HCT116 (cell line): ENCODE measurements around the gene PRSS21. TPM values are rescaled to one million over a fixed set of nuclear protein-coding genes. Genes with fewer than 3 reads are reported as not detected.

Experiments
- ATAC-seq: fragments of 200-7000 bp; cut with Tn5 transposase; 2 replicates; pipeline ENCODE4 v1.9.1; 2020; ENCODE audit warnings: mild to moderate bottlenecking, moderate library complexity
- BruUV-seq: library from RNA; stranded (reverse); fragments of 400-500 nt; replicated peaks from 2 replicates; lab custom pipeline; 2021; lab: Mats Ljungman, UMichigan
- CTCF ChIA-PET: fragments of 300-600 bp; sonication (Branson Sonifier 250); formaldehyde crosslinking; loops from one replicate; lab custom pipeline; 2021; ENCODE audit warnings: antibody characterized with exemption; lab: Charles Lee
- POLR2A ChIA-PET: fragments of 300-600, 350-600 bp; sonication (Branson Sonifier 250); formaldehyde crosslinking; loops from one replicate; lab custom pipeline; 2021; ENCODE audit warnings: antibody characterized with exemption; lab: Charles Lee
- RAD21 ChIA-PET, 2 experiments: fragments of 300-600 bp; sonication (Branson Sonifier 250); formaldehyde crosslinking; loops; one replicate each; lab custom pipeline; 2023; ENCODE audit warnings: low total read pairs in 2 of 2; ENCODE audit not compliant: uncharacterized antibody in 2 of 2, unreplicated experiment in 2 of 2, low non-redundant PET in 1 of 2; lab: Charles Lee
- DNase-seq: peaks from one replicate; pipeline ENCODE4 v3.0.0-alpha.2; 2010; ENCODE audit warnings: low read depth, low spot score
- H2AFZ ChIP-seq: fragments of 200-600 bp; shearing (Covaris generic), sonication (generic); 2 replicates; pipeline ENCODE4 v1.6.1; 2017; ENCODE audit warnings: low read depth, mixed run types, mixed read lengths, antibody characterized with exemption, low read length; ENCODE audit not compliant: poor library complexity, severe bottlenecking
- H3K27ac ChIP-seq: 2 replicates; pipeline ENCODE4 v1.5.1; 2012; ENCODE audit warnings: low read depth, low read length
- H3K27me3 ChIP-seq: fragments of 200-600 bp; sonication (generic); 2 replicates; pipeline ENCODE4 v1.6.1; 2016; ENCODE audit warnings: mixed run types, low read length, mixed read lengths; ENCODE audit not compliant: insufficient read depth
- H3K36me3 ChIP-seq, 2 experiments: fragments of 200-500 bp in 1 of 2; fragments of 200-600 bp in 1 of 2; sonication (Bioruptor generic) in 1 of 2; sonication (generic) in 1 of 2; 2 replicates each; pipeline versions ENCODE4 v1.5.1 to v1.6.1; 2014 to 2016; ENCODE audit warnings: low read length in 2 of 2, inconsistent platforms in 1 of 2, mixed read lengths in 1 of 2, mixed run types in 1 of 2; ENCODE audit not compliant: insufficient read depth in 2 of 2, control insufficient read depth in 1 of 2
- H3K4me1 ChIP-seq, 2 experiments: fragments of 200-600 bp in 1 of 2; sonication (generic) in 1 of 2; 2 replicates each; pipeline versions ENCODE4 v1.5.1 to v1.6.1; 2012 to 2017; ENCODE audit warnings: low read length in 2 of 2, inconsistent platforms in 1 of 2, mild to moderate bottlenecking in 1 of 2, mixed read lengths in 1 of 2, mixed run types in 1 of 2, moderate library complexity in 1 of 2; ENCODE audit not compliant: insufficient read depth in 2 of 2, control insufficient read depth in 1 of 2
- H3K4me2 ChIP-seq: fragments of 200-600 bp; sonication (generic); 2 replicates; pipeline ENCODE4 v1.6.1; 2017; ENCODE audit warnings: mixed run types, low read length, mixed read lengths
- H3K4me3 ChIP-seq, 2 experiments: fragments of 200-600 bp in 1 of 2; sonication (generic) in 1 of 2; replicated peaks in 1 of 2; 2 replicates each; pipeline ENCODE4 v1.5.1; 2011 to 2016; ENCODE audit warnings: low read length in 2 of 2, control low read depth in 1 of 2, low read depth in 1 of 2, mild to moderate bottlenecking in 1 of 2, mixed read lengths in 1 of 2, mixed run types in 1 of 2
- H3K79me2 ChIP-seq: fragments of 200-600 bp; sonication (generic); 2 replicates; pipeline ENCODE4 v1.6.1; 2017; ENCODE audit warnings: mild to moderate bottlenecking, mixed run types, low read length, moderate library complexity, mixed read lengths; ENCODE audit not compliant: insufficient read depth
- H3K9ac ChIP-seq: fragments of 200-600 bp; sonication (generic); 2 replicates; pipeline ENCODE4 v1.6.1; 2016; ENCODE audit warnings: low read length, mixed read lengths
- H3K9me2 ChIP-seq: fragments of 200-600 bp; sonication (generic), shearing (Covaris generic); 2 replicates; pipeline ENCODE4 v1.6.1; 2017; ENCODE audit warnings: mixed run types, mild to moderate bottlenecking, moderate library complexity; ENCODE audit not compliant: insufficient read depth
- H3K9me3 ChIP-seq, 2 experiments: fragments of 200-500 bp in 1 of 2; fragments of 200-600 bp in 1 of 2; sonication (Bioruptor generic) in 1 of 2; sonication (generic) in 1 of 2; 2 replicates each; pipeline ENCODE4 v1.6.1; 2014 to 2017; ENCODE audit warnings: low read length in 2 of 2, mixed read lengths in 2 of 2, inconsistent platforms in 1 of 2, low read depth in 1 of 2, mild to moderate bottlenecking in 1 of 2, mixed run types in 1 of 2, moderate library complexity in 1 of 2; ENCODE audit not compliant: control insufficient read depth in 1 of 2, insufficient read depth in 1 of 2
- H4K20me1 ChIP-seq: fragments of 200-600 bp; sonication (generic), shearing (Covaris generic); 2 replicates; pipeline ENCODE4 v1.6.1; 2017; ENCODE audit warnings: mixed run types, mild to moderate bottlenecking, moderate library complexity; ENCODE audit not compliant: insufficient read depth
- CBX3 ChIP-seq: IDR thresholded peaks from 2 replicates; pipeline ENCODE4 v1.6.1; 2012; ENCODE audit warnings: low read depth
- CEBPB ChIP-seq: IDR thresholded peaks from 2 replicates; pipeline ENCODE4 v1.6.1; 2012; ENCODE audit warnings: low read depth
- EGR1 ChIP-seq: IDR thresholded peaks from 2 replicates; pipeline ENCODE4 v1.6.1; 2012; ENCODE audit warnings: low read depth
- ELF1 ChIP-seq: IDR thresholded peaks from 2 replicates; pipeline ENCODE4 v1.6.1; 2012; ENCODE audit warnings: low read depth, borderline replicate concordance
- EZH2phosphoT487 ChIP-seq: fragments of 200-600 bp; IDR thresholded peaks from 2 replicates; pipeline ENCODE4 v1.6.1; 2018; ENCODE audit warnings: antibody characterized with exemption, borderline replicate concordance
- FOSL1 ChIP-seq: IDR thresholded peaks from 2 replicates; pipeline ENCODE4 v1.6.1; 2012; ENCODE audit warnings: low read depth
- POLR2A ChIP-seq: IDR thresholded peaks from 2 replicates; pipeline ENCODE4 v1.7.0; 2011; ENCODE audit warnings: borderline replicate concordance; ENCODE audit not compliant: insufficient read depth, insufficient read length; ENCODE audit errors: extremely low read depth
- POLR2AphosphoS5 ChIP-seq: IDR thresholded peaks from 2 replicates; pipeline ENCODE4 v1.6.1; 2011; ENCODE audit warnings: mild to moderate bottlenecking, low read depth, low read length, moderate library complexity
- RAD21 ChIP-seq: IDR thresholded peaks from 2 replicates; pipeline ENCODE4 v1.6.1; 2012; ENCODE audit warnings: low read depth, mild to moderate bottlenecking
- SIN3A ChIP-seq: IDR thresholded peaks from 2 replicates; pipeline ENCODE4 v1.6.1; 2012; ENCODE audit warnings: low read depth
- SRF ChIP-seq: IDR thresholded peaks from 2 replicates; pipeline ENCODE4 v1.6.1; 2012; ENCODE audit warnings: low read depth
- YY1 ChIP-seq: IDR thresholded peaks from 2 replicates; pipeline ENCODE4 v1.6.1; 2011; ENCODE audit warnings: low read length, low read depth, moderate library complexity, mild to moderate bottlenecking; ENCODE audit not compliant: insufficient replicate concordance; ENCODE audit errors: extremely low read depth
- ZFX ChIP-seq: fragments of 450-650 bp; IDR thresholded peaks from 2 replicates; pipeline ENCODE4 v1.6.1; 2017
- intact Hi-C: fragments of 100-400 bp; cut with micrococcal nuclease; formaldehyde crosslinking; loops from 2 replicates; pipeline ENCODE4 v1.10.0; 2022
- total RNA-seq: library from RNA; stranded (reverse); gene quantifications from one replicate; pipeline ENCODE4 v1.2.1, GENCODE V29; 2021; ENCODE audit not compliant: unreplicated experiment
- TF ChIP-seq, protein P1 (sequence below): IDR thresholded peaks from 2 replicates; pipeline ENCODE4 v1.6.1; 2011; ENCODE audit warnings: mild to moderate bottlenecking, low read length, moderate library complexity; ENCODE audit not compliant: insufficient replicate concordance; ENCODE audit errors: extremely low read depth
- TF ChIP-seq, protein P2 (sequence below): IDR thresholded peaks from 2 replicates; pipeline ENCODE4 v1.6.1; 2012

PRSS21 gene
- total RNA-seq, 1 experiment from 2014 or later = 0.39 TPM

DNA sequence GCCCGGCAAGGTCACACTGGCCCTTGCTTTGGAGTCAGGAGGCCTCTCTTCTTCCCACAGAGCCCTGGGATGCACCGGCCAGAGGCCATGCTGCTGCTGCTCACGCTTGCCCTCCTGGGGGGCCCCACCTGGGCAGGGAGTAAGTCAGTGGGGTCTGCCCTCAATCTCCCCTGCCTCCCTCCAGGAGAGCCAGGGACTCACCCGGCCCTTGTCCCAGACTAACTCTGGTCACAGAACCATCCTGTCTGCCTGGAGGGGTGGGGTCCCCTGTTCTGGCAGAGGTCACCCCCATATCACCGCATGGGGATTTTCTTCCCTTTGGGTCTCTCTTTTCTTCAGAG, 13.3 kb downstream of the PRSS21 start (continued):
- TF ChIP-seq, protein P1, sequence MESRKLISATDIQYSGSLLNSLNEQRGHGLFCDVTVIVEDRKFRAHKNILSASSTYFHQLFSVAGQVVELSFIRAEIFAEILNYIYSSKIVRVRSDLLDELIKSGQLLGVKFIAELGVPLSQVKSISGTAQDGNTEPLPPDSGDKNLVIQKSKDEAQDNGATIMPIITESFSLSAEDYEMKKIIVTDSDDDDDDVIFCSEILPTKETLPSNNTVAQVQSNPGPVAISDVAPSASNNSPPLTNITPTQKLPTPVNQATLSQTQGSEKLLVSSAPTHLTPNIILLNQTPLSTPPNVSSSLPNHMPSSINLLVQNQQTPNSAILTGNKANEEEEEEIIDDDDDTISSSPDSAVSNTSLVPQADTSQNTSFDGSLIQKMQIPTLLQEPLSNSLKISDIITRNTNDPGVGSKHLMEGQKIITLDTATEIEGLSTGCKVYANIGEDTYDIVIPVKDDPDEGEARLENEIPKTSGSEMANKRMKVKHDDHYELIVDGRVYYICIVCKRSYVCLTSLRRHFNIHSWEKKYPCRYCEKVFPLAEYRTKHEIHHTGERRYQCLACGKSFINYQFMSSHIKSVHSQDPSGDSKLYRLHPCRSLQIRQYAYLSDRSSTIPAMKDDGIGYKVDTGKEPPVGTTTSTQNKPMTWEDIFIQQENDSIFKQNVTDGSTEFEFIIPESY = no peak
- TF ChIP-seq ZFX (no peak), POLR2AphosphoS5 (no peak), RAD21 (no peak), POLR2A (no peak), EGR1 (no peak), SRF (no peak), CEBPB (no peak), FOSL1 (no peak), EZH2phosphoT487 (no peak), ELF1 (no peak), YY1 (no peak)
- TF ChIP-seq, protein P2, sequence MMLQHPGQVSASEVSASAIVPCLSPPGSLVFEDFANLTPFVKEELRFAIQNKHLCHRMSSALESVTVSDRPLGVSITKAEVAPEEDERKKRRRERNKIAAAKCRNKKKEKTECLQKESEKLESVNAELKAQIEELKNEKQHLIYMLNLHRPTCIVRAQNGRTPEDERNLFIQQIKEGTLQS = no peak

DNA sequence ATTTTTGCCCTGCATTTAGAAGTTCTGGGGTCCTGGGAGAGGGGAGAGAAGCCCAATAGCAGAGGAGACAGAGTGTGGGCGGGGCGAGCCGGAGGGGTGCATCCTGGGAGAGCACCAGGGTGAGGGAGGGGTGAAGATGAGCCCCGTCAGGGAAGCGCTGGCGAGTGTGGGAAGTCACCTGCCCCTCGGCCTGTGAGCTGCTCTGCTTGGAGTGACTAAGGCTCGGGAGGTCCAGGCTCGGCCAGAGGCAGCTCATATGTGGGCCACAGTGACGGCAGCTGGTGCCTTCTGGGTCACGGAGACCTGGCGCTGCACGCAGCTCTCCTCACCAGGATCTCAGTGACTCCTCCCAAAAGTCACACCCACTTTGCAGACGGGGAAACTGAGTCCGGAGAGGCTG, 14.2 kb downstream of the PRSS21 start:
- ATAC-seq = no peak
- Histone ChIP-seq H4K20me1 (no peaks in the 10 kb centered on the region), H3K4me1 (peaks cover 5 to 14% of the 10 kb centered on the region in 2 experiments), H3K9me2 (no peaks in the 10 kb centered on the region), H3K27me3 (no peaks in the 10 kb centered on the region), H3K79me2 (no peaks in the 10 kb centered on the region), H3K9ac (no peak overlapping the region), H3K27ac (no peak overlapping the region), H2AFZ (no peak overlapping the region), H3K9me3 (no peaks in the 10 kb centered on the region), H3K36me3 (no peaks in the 10 kb centered on the region), H3K4me2 (no peak overlapping the region), H3K4me3 (no peak overlapping the region)
- POLR2A ChIA-PET = no interaction called here
- intact Hi-C loops = no loop called here
- BruUV-seq = no TSS peak
- RAD21 ChIA-PET = no interaction called here
- CTCF ChIA-PET = no interaction called here
- DNase-seq = no peak
- TF ChIP-seq CBX3 = no peak
- TF ChIP-seq SIN3A = no peak
- no peak for TF ChIP-seq POLR2AphosphoS5
